Activated CD4-positive, alpha-beta T cell treated with anti-CD3 and anti-CD28 coated beads, Interleukin-2, Interleukin-6, amounts not matched to agents 100 ng/mL and 50 ng/mL, durations not matched to agents 16 hours and 8 hours (primary cell): ENCODE data around the gene NLRC5.
"Not testable (repeated sequence)": the region's sequence is repeated elsewhere in the genome, so short reads cannot be mapped to it uniquely, and the experiment has no call there.

Experiments
- DNase-seq: peaks from one replicate; pipeline ENCODE4 v3.0.0-alpha.2; 2020

The NLRC5 gene

GRCh38 chr16:56961386-56961785 lies 28.0 kb upstream of the NLRC5 start:
- no peak for DNase-seq

DNA sequence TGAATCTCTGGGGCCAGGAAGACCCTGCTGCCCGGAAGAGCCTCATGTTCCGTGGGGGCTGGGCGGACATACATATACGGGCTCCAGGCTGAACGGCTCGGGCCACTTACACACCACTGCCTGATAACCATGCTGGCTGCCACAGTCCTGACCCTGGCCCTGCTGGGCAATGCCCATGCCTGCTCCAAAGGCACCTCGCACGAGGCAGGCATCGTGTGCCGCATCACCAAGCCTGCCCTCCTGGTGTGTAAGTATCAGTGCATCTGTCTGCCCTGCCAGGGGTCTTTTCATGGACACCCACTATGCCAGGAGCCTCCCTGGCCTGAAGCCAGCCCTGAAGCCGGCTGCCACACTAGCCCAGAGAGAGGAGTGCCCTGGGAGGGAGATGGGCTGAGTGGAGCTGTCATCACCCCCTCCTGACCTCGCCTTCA lies 27.5 kb upstream of the NLRC5 start, which contains the start of gene CETP:
CETP (plus strand) TSS at position 100 of the 431 bp plus-strand sequence; CDS start at position 130, 30 bp downstream.
- no peak for DNase-seq

DNA sequence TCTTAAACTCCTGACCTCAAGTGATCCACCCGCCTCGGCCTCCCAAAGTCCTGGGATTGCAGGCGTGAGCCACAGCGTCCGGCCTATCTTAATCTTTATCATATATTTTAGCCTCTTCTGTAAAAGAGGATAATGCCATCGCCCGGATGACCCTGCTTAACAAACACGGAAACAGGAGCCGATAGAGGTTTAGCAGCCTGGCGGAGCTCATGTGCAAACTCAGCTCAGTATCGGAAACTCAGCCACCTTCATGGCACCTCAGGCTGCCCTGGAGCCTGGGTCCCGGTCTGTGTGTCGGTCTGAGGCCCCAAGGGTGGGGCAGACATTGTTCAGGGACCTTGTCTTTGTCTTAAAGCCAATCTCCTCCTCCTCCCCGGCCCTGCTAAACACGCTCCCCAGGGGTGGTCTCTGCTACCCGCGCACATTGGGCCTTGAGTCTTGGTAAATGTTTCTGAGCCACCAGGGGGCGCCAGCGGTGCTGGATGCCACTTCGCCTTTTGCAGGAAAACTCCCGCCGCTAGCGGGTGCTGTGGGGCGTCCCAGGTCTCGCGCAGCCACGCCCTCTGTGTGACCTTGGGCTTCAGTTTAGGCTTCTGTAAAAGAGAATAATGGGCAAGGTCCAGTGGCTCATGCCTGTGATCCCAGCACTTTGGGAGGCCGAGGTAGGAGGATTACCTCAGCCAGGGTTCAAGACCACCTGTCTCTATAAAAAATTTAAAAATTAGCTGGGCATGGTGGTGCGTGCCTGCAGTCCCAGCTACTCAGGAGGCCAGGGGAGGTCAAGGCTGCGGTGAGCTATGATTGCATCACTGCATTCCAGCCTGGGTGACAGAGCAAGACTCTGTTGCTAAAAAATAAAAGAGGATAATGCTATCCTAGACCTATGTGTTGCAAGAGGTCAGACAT lies 24.9 kb upstream of the NLRC5 start:
- peak; percentile 96 for DNase-seq

- DNase-seq: no peak
These were observed 23.9 kb upstream of the NLRC5 start for GRCh38 chr16:56965149-56966092.

GRCh38 chr16:56966093-56966475 lies 23.3 kb upstream of the NLRC5 start:
- DNase-seq: no peak

DNA sequence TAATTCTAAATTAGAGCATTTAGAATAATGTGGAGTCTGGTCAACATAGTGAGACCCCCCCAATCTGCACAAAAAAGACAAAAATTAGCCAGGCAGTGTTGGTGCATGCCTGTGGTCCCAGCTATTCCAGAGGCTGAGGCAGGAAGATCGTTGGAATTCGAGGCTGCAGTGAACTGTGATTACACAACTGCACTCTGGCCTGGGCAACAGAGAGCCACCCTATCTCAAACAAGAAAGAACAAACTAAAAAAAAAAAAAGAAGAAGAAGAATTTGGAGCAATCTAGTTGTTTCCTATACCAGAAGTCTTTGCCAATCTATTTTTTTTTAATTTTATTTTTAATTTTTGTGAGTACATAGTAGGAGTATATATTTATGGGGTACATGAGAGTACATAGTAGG lies 21.6 kb upstream of the NLRC5 start:
- DNase-seq: no peak

DNA sequence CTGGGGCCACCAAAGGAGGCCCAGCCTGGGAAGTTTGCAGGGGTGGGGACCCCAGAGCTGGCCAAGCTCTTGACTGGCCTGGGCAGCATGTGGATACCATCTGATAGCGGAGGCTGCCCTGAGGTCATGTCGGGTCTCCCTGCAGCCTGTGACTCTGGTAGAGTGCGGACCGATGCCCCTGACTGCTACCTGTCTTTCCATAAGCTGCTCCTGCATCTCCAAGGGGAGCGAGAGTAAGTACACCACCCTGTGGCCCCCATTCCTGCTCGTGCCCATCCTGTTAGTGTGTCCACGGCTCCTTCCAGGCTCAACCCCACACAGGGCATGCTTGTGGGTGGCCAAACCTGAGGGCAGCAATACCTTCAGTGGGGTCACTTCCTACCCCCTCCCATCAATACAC lies 19.6 kb upstream of the NLRC5 start:
- DNase-seq: no peak

GRCh38 chr16:56970934-56971767 lies 18.2 kb upstream of the NLRC5 start:
- no peak for DNase-seq

- DNase-seq: no peak
These were observed 17.7 kb upstream of the NLRC5 start for GRCh38 chr16:56971768-56972043.

- no peak for DNase-seq
These were observed 16.7 kb upstream of the NLRC5 start for GRCh38 chr16:56972403-56973293.

- DNase-seq: no peak
These were observed 16.1 kb upstream of the NLRC5 start for GRCh38 chr16:56973294-56973689.

DNA sequence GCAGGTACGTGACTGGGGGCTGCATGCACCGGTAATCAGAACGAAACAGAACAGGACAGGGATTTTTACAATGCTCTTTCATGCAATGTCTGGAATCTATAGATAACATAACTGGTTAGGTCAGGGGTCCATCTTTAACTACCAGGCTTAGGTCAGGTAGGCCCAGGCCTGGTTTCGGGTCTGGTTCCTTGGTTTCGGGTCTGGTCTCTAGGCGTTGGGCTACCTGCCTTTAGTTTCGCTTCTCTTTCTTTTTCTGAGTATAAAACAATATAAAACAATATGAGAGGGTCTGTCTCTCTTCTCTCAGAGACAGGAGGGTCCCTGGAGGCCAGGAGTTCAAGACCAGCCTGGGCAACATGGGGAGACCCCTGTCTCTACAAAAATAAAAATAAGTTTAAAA lies 15.5 kb upstream of the NLRC5 start:
- not testable (repeated sequence) for DNase-seq

DNA sequence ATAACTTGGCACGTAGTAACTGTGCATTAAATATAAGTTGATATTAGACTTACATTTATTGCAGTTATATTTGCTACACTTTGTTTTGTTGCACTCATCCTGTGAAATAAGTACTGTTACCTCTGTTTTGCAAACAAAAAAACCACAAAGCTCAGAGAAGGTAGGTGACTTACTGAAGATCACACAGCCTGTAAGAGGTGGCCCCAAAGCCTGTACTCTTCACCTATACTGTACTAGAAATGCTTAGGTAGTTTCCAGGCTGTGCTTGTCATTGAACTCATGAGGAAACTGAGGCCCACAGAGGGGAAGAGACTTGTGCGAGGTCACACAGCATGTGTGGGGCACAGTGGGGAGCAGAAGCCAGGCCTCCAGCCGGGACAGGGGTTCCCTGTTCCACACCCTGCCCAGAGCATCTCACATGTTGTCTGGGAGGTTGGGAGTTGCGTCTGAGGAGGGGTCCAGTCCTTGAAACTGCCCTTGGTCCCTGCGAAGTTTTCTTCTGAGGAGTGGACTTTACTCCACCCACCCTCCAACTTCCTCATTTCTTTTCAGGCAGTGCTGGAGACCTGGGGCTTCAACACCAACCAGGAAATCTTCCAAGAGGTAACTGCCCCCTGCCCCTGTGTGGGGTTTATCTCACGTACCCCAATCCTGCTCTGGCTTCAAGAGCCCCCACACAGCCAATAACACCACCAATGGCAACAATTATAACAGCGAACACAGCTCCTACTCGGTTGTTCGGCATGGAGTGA lies 14.6 kb upstream of the NLRC5 start:
- DNase-seq: no peak

DNA sequence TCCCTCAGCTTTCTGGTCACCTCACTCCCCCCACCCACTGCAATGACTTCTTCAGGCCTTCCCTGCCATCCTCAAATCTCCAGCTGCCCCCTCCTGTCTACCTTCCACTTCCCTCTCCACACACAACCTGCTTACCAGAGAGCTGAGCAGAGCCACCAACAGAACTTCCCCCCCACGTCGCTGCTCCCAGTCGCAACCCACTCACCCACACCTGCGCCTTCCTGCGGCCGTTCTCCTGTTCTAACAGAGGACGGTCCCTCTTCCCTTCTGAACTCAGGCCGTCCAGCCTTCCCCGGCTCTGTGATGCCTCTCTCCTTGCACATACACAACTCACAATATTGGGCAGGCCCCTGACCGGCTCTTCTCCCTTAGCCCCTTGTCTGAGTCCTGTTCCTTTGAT lies 13.6 kb upstream of the NLRC5 start:
- no peak for DNase-seq

DNA sequence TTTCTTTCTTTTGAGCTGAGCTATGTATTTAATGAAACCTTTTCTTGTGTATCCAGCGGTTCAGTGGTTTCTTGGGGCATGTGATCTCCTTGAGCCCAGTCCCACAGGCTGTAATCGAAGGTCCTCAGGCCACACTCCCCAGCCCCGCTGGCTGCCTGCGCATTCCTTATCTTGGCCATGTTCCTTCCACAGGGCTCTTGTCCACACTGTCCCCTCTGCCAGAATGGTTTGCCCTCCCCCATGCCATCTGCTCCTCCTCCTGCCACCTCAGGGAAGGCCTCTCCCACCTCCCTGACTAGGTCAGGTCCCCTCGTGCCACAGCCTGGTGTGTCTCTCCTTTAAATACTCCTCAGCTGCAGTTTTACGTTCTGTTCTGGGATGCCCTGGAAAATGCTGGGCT lies 12.1 kb upstream of the NLRC5 start:
- DNase-seq: no peak

DNA sequence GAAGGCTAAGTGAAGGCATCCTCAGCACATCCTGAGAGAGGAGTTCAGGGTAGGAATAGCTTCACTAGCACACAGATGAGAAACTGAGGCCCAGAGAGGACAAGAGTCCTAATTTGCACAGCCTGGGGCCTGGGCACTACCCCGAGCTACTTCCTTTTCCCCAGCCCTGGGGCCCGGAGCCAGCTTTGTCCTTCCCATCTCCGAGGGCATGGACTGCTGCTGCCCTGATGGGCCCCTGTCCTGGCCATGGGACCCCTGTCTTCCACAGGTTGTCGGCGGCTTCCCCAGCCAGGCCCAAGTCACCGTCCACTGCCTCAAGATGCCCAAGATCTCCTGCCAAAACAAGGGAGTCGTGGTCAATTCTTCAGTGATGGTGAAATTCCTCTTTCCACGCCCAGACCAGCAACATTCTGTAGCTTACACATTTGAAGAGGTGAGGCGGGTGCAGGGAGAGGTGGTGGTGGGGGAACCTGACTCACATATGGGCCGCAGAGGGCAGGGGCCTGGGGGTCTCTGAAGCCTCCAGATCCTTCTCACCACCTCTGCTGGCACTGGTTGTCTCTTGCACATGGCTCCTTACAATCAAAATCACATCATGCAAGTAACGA lies 11.4 kb upstream of the NLRC5 start:
- no peak for DNase-seq

GRCh38 chr16:56980201-56980535 lies 9.2 kb upstream of the NLRC5 start:
- DNase-seq: no peak

DNA sequence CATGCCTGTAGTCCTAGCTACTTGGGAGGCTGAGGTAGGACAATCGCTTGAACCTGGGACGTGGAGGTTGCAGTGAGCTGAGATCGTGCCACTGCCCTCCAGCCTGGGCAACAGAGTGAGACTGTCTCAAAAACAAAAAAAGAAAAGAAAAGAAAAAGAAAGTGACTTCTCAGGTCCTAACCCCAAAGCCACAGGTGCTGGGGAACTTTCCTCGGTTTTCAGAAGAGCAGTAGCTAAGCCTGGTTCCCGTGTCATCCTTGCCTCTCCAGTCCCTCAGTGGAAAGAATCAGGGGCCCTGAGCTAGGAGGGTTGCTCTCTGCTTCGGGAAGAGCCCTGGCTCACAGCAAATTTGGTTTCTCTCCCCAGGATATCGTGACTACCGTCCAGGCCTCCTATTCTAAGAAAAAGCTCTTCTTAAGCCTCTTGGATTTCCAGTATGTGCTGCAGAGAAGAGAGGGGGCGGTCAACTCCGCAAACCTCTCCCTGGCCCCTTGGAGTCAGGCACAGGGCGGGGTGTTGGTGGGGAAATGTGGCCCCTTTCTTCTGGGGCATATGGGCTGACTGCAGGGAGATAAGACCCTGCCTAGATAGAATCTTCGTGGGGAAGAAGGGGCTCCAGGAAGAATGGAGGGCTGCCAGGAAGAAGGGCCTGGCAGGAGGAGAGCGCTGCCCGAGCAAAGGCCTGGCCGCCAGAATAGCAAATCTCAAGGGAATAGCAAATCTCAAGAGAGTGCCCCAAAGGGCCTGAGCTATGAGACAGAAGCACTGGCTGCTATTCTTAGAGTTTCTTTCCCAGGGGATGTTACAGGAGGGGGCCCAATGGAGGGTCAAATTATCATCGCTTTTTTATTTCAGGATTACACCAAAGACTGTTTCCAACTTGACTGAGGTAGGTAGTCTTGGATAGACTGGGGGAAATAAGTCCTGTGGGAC lies 8.3 kb upstream of the NLRC5 start:
- DNase-seq: no peak

DNA sequence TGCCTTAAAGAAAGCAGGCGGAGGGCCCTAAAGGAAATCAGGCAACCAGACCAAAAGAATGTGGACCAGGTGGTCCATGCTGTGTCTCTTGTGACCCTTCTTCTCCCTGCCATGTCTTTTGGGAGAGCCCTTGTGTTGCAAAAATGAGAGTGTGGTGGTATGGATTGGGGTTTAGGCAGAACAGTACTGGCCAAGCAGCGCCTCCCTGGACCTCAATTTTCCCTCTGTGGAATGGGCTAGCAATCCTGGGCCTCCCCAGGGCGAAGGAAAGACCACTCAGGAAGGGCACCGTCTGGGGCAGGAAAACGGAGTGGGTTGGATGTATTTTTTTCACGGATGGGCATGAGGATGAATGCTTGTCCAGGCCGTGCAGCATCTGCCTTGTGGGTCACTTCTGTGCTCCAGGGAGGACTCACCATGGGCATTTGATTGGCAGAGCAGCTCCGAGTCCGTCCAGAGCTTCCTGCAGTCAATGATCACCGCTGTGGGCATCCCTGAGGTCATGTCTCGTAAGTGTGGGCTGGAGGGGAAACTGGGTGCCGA lies 7.6 kb upstream of the NLRC5 start:
- no peak for DNase-seq
